ENCODE data around the gene RNF224. TPM values are rescaled to one million over a fixed set of nuclear protein-coding genes. Genes with fewer than 3 reads are reported as not detected.

Gene RNF224
- total RNA-seq, 1 experiment from 2014 or later, result 0.30 TPM

DNA sequence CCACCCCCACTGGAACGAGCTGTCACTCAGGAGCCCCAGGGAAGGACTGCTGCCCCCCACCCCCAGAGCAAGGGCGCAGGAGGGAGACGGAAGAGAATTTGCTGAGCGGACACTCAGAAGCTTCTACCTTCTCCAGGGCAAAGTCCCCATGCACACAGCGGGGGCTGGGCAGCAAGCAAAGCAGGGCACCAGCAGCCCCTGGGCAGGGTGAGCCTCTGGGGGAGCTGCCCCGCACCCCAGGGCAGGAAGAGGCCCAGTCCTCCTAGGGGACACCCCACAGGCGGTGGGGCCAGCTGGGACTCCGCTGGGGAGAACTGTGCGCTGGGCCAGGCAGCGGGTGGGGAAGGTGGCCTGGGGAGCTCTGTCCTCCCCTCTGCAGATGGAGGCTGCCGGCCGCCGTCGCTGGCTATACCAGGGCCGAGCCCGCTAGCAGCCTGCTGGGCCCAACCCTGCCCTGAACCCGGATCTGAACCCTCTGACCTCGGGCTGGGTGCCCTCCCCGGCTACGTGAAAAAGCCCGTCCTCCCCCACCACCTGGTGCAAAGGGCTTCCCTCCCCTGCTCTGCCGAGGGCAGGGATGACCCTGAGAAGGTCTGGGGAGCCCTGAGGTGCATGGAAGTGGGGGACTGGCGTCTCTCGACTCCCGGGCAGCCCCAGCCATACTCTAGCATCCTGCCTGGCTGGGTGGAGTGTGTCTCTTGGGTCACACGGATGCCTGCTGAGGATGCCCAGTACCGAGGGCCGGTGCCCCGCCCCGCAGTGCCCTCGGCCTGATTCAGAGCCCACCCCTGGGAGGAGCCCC is 2.8 kb downstream of the RNF224 start:
- POLR2A ChIA-PET, result no interaction called here
- Histone ChIP-seq H3K4me3 (replicated peaks in 1 of 2; ENCODE audit: low read depth in 1 of 2, low read length in 2 of 2) (no peak overlapping the region), H3K27me3 (ENCODE audit: insufficient read depth, low read length) (no peaks in the 10 kb centered on the region), H3K4me1 (ENCODE audit: control insufficient read depth in 1 of 2, insufficient read depth in 2 of 2, low read length in 2 of 2) (peaks cover 34 to 46% of the 10 kb centered on the region in 2 experiments), H3K9me3 (ENCODE audit: control insufficient read depth in 1 of 2, insufficient read depth in 1 of 2, low read depth in 1 of 2, low read length in 2 of 2) (no peaks in the 10 kb centered on the region), H3K36me3 (ENCODE audit: control insufficient read depth in 1 of 2, insufficient read depth in 2 of 2, low read length in 2 of 2) (no peaks in the 10 kb centered on the region), H3K9me2 (ENCODE audit: insufficient read depth) (no peaks in the 10 kb centered on the region), H2AFZ (ENCODE audit: low read depth, low read length, poor library complexity, severe bottlenecking) (no peak overlapping the region), H3K79me2 (ENCODE audit: insufficient read depth, low read length) (no peaks in the 10 kb centered on the region), H3K4me2 (ENCODE audit: low read length) (no peak overlapping the region), H3K9ac (ENCODE audit: low read length) (no peak overlapping the region), H3K27ac (ENCODE audit: low read depth, low read length) (no peak overlapping the region), H4K20me1 (ENCODE audit: insufficient read depth) (no peaks in the 10 kb centered on the region)
- ATAC-seq (no peak), DNase-seq (ENCODE audit: low read depth, low spot score) (no peak)
- no TSS peak for BruUV-seq (replicated peaks)
- RAD21 ChIA-PET (ENCODE audit: low non-redundant PET in 1 of 2, low total read pairs in 2 of 2, uncharacterized antibody in 2 of 2, unreplicated experiment in 2 of 2), result no interaction called here
- TF ChIP-seq CTCF (IDR thresholded peaks at IDR 0.05 in 2 of 3, conservative IDR thresholded peaks at IDR 0.05 in 1 of 3; ENCODE audit: borderline replicate concordance in 1 of 3, insufficient read depth in 1 of 3, low read depth in 2 of 3, low read length in 2 of 3) (no peak), JUND (IDR thresholded peaks at IDR 0.05) (no peak), ELF1 (IDR thresholded peaks at IDR 0.05; ENCODE audit: borderline replicate concordance, low read depth) (no peak), ZNF274 (IDR thresholded peaks at IDR 0.05; ENCODE audit: low read depth, low read length) (no peak), CBX3 (IDR thresholded peaks at IDR 0.05; ENCODE audit: low read depth) (no peak), EZH2phosphoT487 (IDR thresholded peaks at IDR 0.05; ENCODE audit: borderline replicate concordance) (no peak), TCF7L2 (IDR thresholded peaks at IDR 0.05; ENCODE audit: borderline replicate concordance, extremely low read depth, insufficient read depth, insufficient read length) (no peak), MAX (IDR thresholded peaks at IDR 0.05) (no peak)
- TF ChIP-seq, protein P1, sequence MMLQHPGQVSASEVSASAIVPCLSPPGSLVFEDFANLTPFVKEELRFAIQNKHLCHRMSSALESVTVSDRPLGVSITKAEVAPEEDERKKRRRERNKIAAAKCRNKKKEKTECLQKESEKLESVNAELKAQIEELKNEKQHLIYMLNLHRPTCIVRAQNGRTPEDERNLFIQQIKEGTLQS (IDR thresholded peaks at IDR 0.05), result no peak
- CTCF ChIA-PET, result no interaction called here
- intact Hi-C loops (cut with micrococcal nuclease), result loop anchor here (5.0 to 10.0 kb wide), 3 partner anchors 43 to 445 kb away; partner anchors contain the start of genes ANAPC2, NPDC1 and SSNA1

Data from HCT116 (cell line).